DOHH2 (cell line): ENCODE results near the gene HOXC11.

Experiments
- H3F3A ChIP-seq: fragments of 200-600 bp; sonication (generic), shearing (Covaris generic); 2 replicates; pipeline ENCODE4 v1.6.0; 2016; ENCODE audit warnings: antibody characterized with exemption, mild to moderate bottlenecking; ENCODE audit not compliant: control insufficient read depth, insufficient read depth
- H3K27ac ChIP-seq: fragments of 200-600 bp; sonication (generic); 2 replicates; pipeline ENCODE4 v1.5.1; 2014; ENCODE audit warnings: low read depth, mild to moderate bottlenecking, low read length, moderate library complexity
- H3K27me3 ChIP-seq: fragments of 200-600 bp; sonication (generic); 2 replicates; pipeline ENCODE4 v1.6.1; 2014; ENCODE audit warnings: mild to moderate bottlenecking, low read length, mixed read lengths; ENCODE audit not compliant: control insufficient read depth
- H3K36me3 ChIP-seq: fragments of 200-600 bp; sonication (generic); 2 replicates; pipeline ENCODE4 v1.6.1; 2014; ENCODE audit warnings: mild to moderate bottlenecking, low read length, moderate library complexity, mixed read lengths; ENCODE audit not compliant: control insufficient read depth
- H3K4me1 ChIP-seq: fragments of 200-600 bp; sonication (generic); 2 replicates; pipeline ENCODE4 v1.6.1; 2014; ENCODE audit warnings: mild to moderate bottlenecking, low read length, mixed read lengths; ENCODE audit not compliant: control insufficient read depth
- H3K4me2 ChIP-seq: fragments of 200-600 bp; sonication (generic); 2 replicates; pipeline ENCODE4 v1.6.0; 2014; ENCODE audit warnings: mild to moderate bottlenecking, low read length, moderate library complexity
- H3K4me3 ChIP-seq: fragments of 200-600 bp; sonication (generic); 2 replicates; pipeline ENCODE4 v1.5.1; 2014; ENCODE audit warnings: mild to moderate bottlenecking, low read length, mixed read lengths
- H3K79me2 ChIP-seq: fragments of 200-600 bp; sonication (generic); 2 replicates; pipeline ENCODE4 v1.6.1; 2014; ENCODE audit warnings: mild to moderate bottlenecking, low read length, mixed read lengths; ENCODE audit not compliant: control insufficient read depth
- H3K9me2 ChIP-seq: fragments of 200-600 bp; sonication (generic); replicated peaks from 2 replicates; pipeline ENCODE4 v1.6.1; 2014; ENCODE audit warnings: mild to moderate bottlenecking, low read length, mixed read lengths; ENCODE audit not compliant: control insufficient read depth
- H3K9me3 ChIP-seq: fragments of 200-600 bp; sonication (generic); 2 replicates; pipeline ENCODE4 v1.6.1; 2014; ENCODE audit warnings: antibody characterized with exemption, low read length, mixed read lengths; ENCODE audit not compliant: control insufficient read depth, insufficient read depth
- H4K20me1 ChIP-seq: fragments of 200-600 bp; sonication (generic); 2 replicates; pipeline ENCODE4 v1.6.0; 2014; ENCODE audit warnings: low read depth, mild to moderate bottlenecking, antibody characterized with exemption, low read length, moderate library complexity; ENCODE audit not compliant: control insufficient read depth, insufficient read depth
- EZH2phosphoT487 ChIP-seq: fragments of 200-600 bp; sonication (generic); IDR thresholded peaks from 2 replicates; pipeline ENCODE4 v1.6.1; 2017; ENCODE audit warnings: borderline replicate concordance, mild to moderate bottlenecking, antibody characterized with exemption, low read length, moderate library complexity, mixed read lengths
- TF ChIP-seq, protein P1 (sequence below): fragments of 200-600 bp; sonication (generic); IDR thresholded peaks from one replicate; pipeline ENCODE4 v1.5.1; 2014; ENCODE audit warnings: antibody characterized with exemption, mild to moderate bottlenecking, low read depth, low read length; ENCODE audit not compliant: poor library complexity, severe bottlenecking

The HOXC11 gene

GRCh38 chr12:53971686-53972085, 1.2 kb upstream of the HOXC11 start:
- no peak overlapping the region for H3K4me2 ChIP-seq
- H3K27ac ChIP-seq: no peak overlapping the region
- TF ChIP-seq, protein P1, sequence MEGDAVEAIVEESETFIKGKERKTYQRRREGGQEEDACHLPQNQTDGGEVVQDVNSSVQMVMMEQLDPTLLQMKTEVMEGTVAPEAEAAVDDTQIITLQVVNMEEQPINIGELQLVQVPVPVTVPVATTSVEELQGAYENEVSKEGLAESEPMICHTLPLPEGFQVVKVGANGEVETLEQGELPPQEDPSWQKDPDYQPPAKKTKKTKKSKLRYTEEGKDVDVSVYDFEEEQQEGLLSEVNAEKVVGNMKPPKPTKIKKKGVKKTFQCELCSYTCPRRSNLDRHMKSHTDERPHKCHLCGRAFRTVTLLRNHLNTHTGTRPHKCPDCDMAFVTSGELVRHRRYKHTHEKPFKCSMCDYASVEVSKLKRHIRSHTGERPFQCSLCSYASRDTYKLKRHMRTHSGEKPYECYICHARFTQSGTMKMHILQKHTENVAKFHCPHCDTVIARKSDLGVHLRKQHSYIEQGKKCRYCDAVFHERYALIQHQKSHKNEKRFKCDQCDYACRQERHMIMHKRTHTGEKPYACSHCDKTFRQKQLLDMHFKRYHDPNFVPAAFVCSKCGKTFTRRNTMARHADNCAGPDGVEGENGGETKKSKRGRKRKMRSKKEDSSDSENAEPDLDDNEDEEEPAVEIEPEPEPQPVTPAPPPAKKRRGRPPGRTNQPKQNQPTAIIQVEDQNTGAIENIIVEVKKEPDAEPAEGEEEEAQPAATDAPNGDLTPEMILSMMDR: no peak
- no peak for TF ChIP-seq EZH2phosphoT487
- no peaks in the 10 kb centered on the region; the same call in 1 of the 2 replicates for H4K20me1 ChIP-seq
- no peaks in the 10 kb centered on the region for H3K36me3 ChIP-seq
- H3F3A ChIP-seq: no peaks in the 10 kb centered on the region
- peaks cover 82% of the 10 kb centered on the region for H3K27me3 ChIP-seq
- no peaks in the 10 kb centered on the region for H3K9me2 ChIP-seq
- no peaks in the 10 kb centered on the region for H3K9me3 ChIP-seq
- no peak overlapping the region for H3K4me3 ChIP-seq
- H3K4me1 ChIP-seq: peaks cover 20% of the 10 kb centered on the region
- H3K79me2 ChIP-seq: no peaks in the 10 kb centered on the region

DNA sequence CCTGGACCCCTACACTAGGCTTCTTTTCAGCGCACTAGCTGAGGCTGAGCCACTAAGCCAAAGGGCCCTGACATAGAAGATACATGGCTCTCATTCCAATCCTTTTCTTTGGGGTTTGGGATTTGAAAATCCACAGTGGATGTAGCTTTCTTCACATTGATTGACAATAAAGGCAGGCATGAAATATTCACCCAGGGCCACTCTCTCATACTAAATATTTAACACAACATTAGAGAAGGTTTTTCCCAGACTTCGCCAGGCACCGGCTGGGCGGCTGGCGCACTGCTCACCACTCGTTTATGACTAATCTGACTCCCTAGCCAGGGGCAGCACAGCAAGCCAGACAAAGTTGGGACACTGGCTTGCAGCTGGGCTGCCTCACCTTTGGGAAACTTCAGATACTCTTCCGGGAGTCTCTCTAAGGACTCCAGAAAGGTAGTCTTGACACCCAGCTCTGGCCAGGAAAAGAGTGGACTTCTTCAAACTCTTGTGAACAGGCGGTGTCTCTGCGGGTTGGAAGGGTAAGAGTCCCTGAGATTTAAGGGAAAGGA, 699 bp upstream of the HOXC11 start:
- H3K9me3 ChIP-seq: no peaks in the 10 kb centered on the region
- H3K4me3 ChIP-seq: no peak overlapping the region
- no peaks in the 10 kb centered on the region for H3K36me3 ChIP-seq
- H4K20me1 ChIP-seq: no peaks in the 10 kb centered on the region; the same call in 1 of the 2 replicates
- peaks cover 76% of the 10 kb centered on the region for H3K27me3 ChIP-seq
- no peaks in the 10 kb centered on the region for H3K9me2 ChIP-seq
- peaks cover 24% of the 10 kb centered on the region for H3K4me1 ChIP-seq
- H3K79me2 ChIP-seq: no peaks in the 10 kb centered on the region
- no peak overlapping the region for H3K27ac ChIP-seq
- H3F3A ChIP-seq: no peaks in the 10 kb centered on the region
- H3K4me2 ChIP-seq: no peak overlapping the region
- TF ChIP-seq, protein P1: no peak
- no peak for TF ChIP-seq EZH2phosphoT487

- Histone ChIP-seq H3K4me3 (peak overlapping the region; percentile 69), H4K20me1 (no peaks in the 10 kb centered on the region; the same call in 1 of the 2 replicates), H3K4me2 (peak overlapping the region; percentile 71), H3K27me3 (peaks cover 67% of the 10 kb centered on the region), H3K36me3 (no peaks in the 10 kb centered on the region), H3F3A (no peaks in the 10 kb centered on the region), H3K4me1 (peaks cover 35% of the 10 kb centered on the region), H3K9me3 (no peaks in the 10 kb centered on the region), H3K79me2 (no peaks in the 10 kb centered on the region), H3K27ac (no peak overlapping the region), H3K9me2 (no peaks in the 10 kb centered on the region)
- TF ChIP-seq, protein P1: no peak
- no peak for TF ChIP-seq EZH2phosphoT487
These were observed 513 bp downstream of the HOXC11 start for GRCh38 chr12:53973236-53974042.
